H1 (cell line): Measurements from ENCODE around the gene BOK. TPM values are rescaled to one million over a fixed set of nuclear protein-coding genes. Genes with fewer than 3 reads are reported as not detected.

Experiments
- CTCF ChIA-PET: fragments of 300-600 bp; sonication (Branson Sonifier 250); formaldehyde crosslinking; loops from one replicate; lab custom pipeline; 2021; ENCODE audit not compliant: partially characterized antibody; lab: Charles Lee
- POLR2A ChIA-PET: fragments of 300-600 bp; sonication (Branson Sonifier 250); formaldehyde crosslinking; loops from one replicate; lab custom pipeline; 2021; ENCODE audit warnings: inconsistent platforms; ENCODE audit not compliant: partially characterized antibody; lab: Charles Lee
- DNase-seq, 2 experiments: peaks; one replicate each; pipeline versions ENCODE4 v3.0.0 to v3.0.0-alpha.2; 2010 to 2022; ENCODE audit warnings: low spot score in 2 of 2, low read depth in 1 of 2, mixed read lengths in 1 of 2
- FAIRE-seq: peaks from 2 replicates; lab custom pipeline; 2011; peaks lifted over from hg19 to GRCh38; lab: Jason Lieb, UNC
- H2AFZ ChIP-seq: 2 replicates; pipeline ENCODE4 v1.8.1; 2012; ENCODE audit warnings: low read length, inconsistent platforms
- H2AK5ac ChIP-seq: 2 replicates; pipeline ENCODE4 v1.6.1; 2013; ENCODE audit warnings: low read depth, low read length
- H2BK120ac ChIP-seq: replicated peaks from 2 replicates; pipeline ENCODE3; 2013; ENCODE audit warnings: low read depth, low read length, inconsistent platforms
- H2BK12ac ChIP-seq: 2 replicates; pipeline ENCODE4 v1.6.1; 2013; ENCODE audit warnings: low read depth, low read length
- H2BK15ac ChIP-seq: 2 replicates; pipeline ENCODE4 v1.6.1; 2013; ENCODE audit warnings: low read length
- H2BK20ac ChIP-seq: 2 replicates; pipeline ENCODE4 v1.6.1; 2013; ENCODE audit warnings: low read length
- H2BK5ac ChIP-seq: 2 replicates; pipeline ENCODE4 v1.6.1; 2013; ENCODE audit warnings: low read depth, low read length
- H3K14ac ChIP-seq: 2 replicates; pipeline ENCODE4 v1.6.1; 2013; ENCODE audit warnings: inconsistent platforms; ENCODE audit not compliant: insufficient read length
- H3K18ac ChIP-seq: 2 replicates; pipeline ENCODE4 v1.6.1; 2013; ENCODE audit warnings: low read length; ENCODE audit errors: extremely low read depth
- H3K23ac ChIP-seq: 2 replicates; pipeline ENCODE4 v1.6.1; 2013; ENCODE audit warnings: inconsistent platforms; ENCODE audit not compliant: insufficient read length
- H3K23me2 ChIP-seq: 2 replicates; pipeline ENCODE4 v1.6.1; 2013; ENCODE audit warnings: low read depth, low read length
- H3K27ac ChIP-seq: 2 replicates; pipeline ENCODE4 v1.6.1; 2011; ENCODE audit warnings: low read depth, low read length, inconsistent platforms
- H3K27me3 ChIP-seq, 4 experiments: replicated peaks in 1 of 4; 1 replicate in 1 of 4; 2 replicates in 3 of 4; pipeline versions ENCODE4 v1.6.1 to v1.8.1; 2011 to 2013; ENCODE audit warnings: low read length in 3 of 4, mild to moderate bottlenecking in 3 of 4, inconsistent platforms in 2 of 4, mixed read lengths in 2 of 4, moderate library complexity in 1 of 4; ENCODE audit not compliant: control insufficient read depth in 3 of 4, insufficient read depth in 3 of 4; ENCODE audit errors: extremely low read depth in 1 of 4
- H3K36me3 ChIP-seq, 4 experiments: 2 replicates each; pipeline versions ENCODE4 v1.6.1 to v1.8.1; 2011 to 2013; ENCODE audit warnings: mild to moderate bottlenecking in 4 of 4, low read length in 3 of 4, moderate library complexity in 2 of 4, control low read depth in 1 of 4, inconsistent platforms in 1 of 4; ENCODE audit not compliant: insufficient read depth in 4 of 4, control insufficient read depth in 2 of 4
- H3K4ac ChIP-seq: replicated peaks from 2 replicates; pipeline ENCODE3; 2013; ENCODE audit warnings: low read length, low read depth, mixed read lengths, inconsistent platforms; ENCODE audit not compliant: insufficient read length
- H3K4me1 ChIP-seq, 4 experiments: replicated peaks in 1 of 4; 1 replicate in 1 of 4; 2 replicates in 3 of 4; pipeline versions ENCODE4 v1.6.1 to v1.8.1; 2011 to 2013; ENCODE audit warnings: low read length in 3 of 4, inconsistent platforms in 2 of 4, mixed read lengths in 1 of 4; ENCODE audit not compliant: insufficient read depth in 4 of 4, control insufficient read depth in 3 of 4
- H3K4me2 ChIP-seq, 2 experiments: 2 replicates each; pipeline versions ENCODE4 v1.6.1 to v1.8.1; 2011 to 2013; ENCODE audit warnings: low read depth in 2 of 2, low read length in 2 of 2, control low read depth in 1 of 2, inconsistent platforms in 1 of 2, mild to moderate bottlenecking in 1 of 2; ENCODE audit not compliant: insufficient read depth in 1 of 2
- H3K4me3 ChIP-seq, 4 experiments: fragments of 200-600, 300-600 bp in 1 of 4; sonication (generic), shearing (Covaris generic), sonication (Bioruptor Twin) in 1 of 4; 2 replicates each; pipeline versions ENCODE4 v1.5.1 to v1.8.1; 2011 to 2016; ENCODE audit warnings: low read length in 4 of 4, low read depth in 3 of 4, control low read depth in 2 of 4, inconsistent platforms in 2 of 4, mild to moderate bottlenecking in 2 of 4, mixed read lengths in 1 of 4, moderate library complexity in 1 of 4; ENCODE audit not compliant: insufficient read depth in 2 of 4; ENCODE audit errors: extremely low read depth in 1 of 4
- H3K56ac ChIP-seq: replicated peaks from 2 replicates; pipeline ENCODE3; 2013; ENCODE audit warnings: low read depth, mild to moderate bottlenecking, mixed read lengths, low read length, inconsistent platforms; ENCODE audit not compliant: insufficient read length
- H3K79me1 ChIP-seq: 2 replicates; pipeline ENCODE4 v1.6.1; 2013; ENCODE audit warnings: low read depth, low read length, control low read depth
- H3K79me2 ChIP-seq, 2 experiments: 2 replicates each; pipeline versions ENCODE4 v1.6.1 to v1.8.1; 2012 to 2013; ENCODE audit warnings: low read length in 2 of 2, mild to moderate bottlenecking in 2 of 2, inconsistent platforms in 1 of 2; ENCODE audit not compliant: insufficient read depth in 2 of 2, control insufficient read depth in 1 of 2
- H3K9ac ChIP-seq, 4 experiments: replicated peaks in 1 of 4; 1 replicate in 1 of 4; 2 replicates in 3 of 4; pipeline versions ENCODE4 v1.6.1 to v1.8.1; 2011 to 2013; ENCODE audit warnings: low read depth in 3 of 4, low read length in 3 of 4, control low read depth in 2 of 4, mild to moderate bottlenecking in 2 of 4, moderate library complexity in 2 of 4, inconsistent platforms in 1 of 4; ENCODE audit errors: extremely low read depth in 1 of 4
- H3K9me3 ChIP-seq, 2 experiments: 2 replicates each; pipeline versions ENCODE4 v1.6.1 to v1.8.1; 2012 to 2013; ENCODE audit warnings: mild to moderate bottlenecking in 2 of 2, moderate library complexity in 2 of 2, control low read depth in 1 of 2, inconsistent platforms in 1 of 2, low read depth in 1 of 2, low read length in 1 of 2, mixed read lengths in 1 of 2; ENCODE audit not compliant: insufficient read depth in 2 of 2
- H4K20me1 ChIP-seq, 2 experiments: replicated peaks in 1 of 2; 2 replicates each; pipeline versions ENCODE3 to v1.8.1; 2011 to 2013; ENCODE audit warnings: inconsistent platforms in 2 of 2, low read length in 2 of 2, mild to moderate bottlenecking in 1 of 2; ENCODE audit not compliant: insufficient read depth in 2 of 2, control insufficient read depth in 1 of 2
- H4K5ac ChIP-seq: 2 replicates; pipeline ENCODE4 v1.6.1; 2013; ENCODE audit warnings: low read length, low read depth, mixed read lengths, inconsistent platforms; ENCODE audit not compliant: insufficient read length
- H4K8ac ChIP-seq: 2 replicates; pipeline ENCODE4 v1.8.0; 2013; ENCODE audit warnings: mild to moderate bottlenecking, moderate library complexity, low read length, inconsistent platforms; ENCODE audit not compliant: insufficient read depth; ENCODE audit errors: extremely low read depth
- H4K91ac ChIP-seq: replicated peaks from 2 replicates; pipeline ENCODE3; 2013; ENCODE audit warnings: low read length, mixed read lengths, inconsistent platforms; ENCODE audit not compliant: insufficient read length
- POLR2A ChIP-seq, 2 experiments: IDR thresholded peaks; 1 replicate in 1 of 2; 2 replicates in 1 of 2; pipeline ENCODE4 v1.6.1; 2011; ENCODE audit warnings: low read depth in 2 of 2, low read length in 2 of 2, mild to moderate bottlenecking in 2 of 2; ENCODE audit errors: control extremely low read depth in 1 of 2
- RAD21 ChIP-seq, 2 experiments: IDR thresholded peaks in 1 of 2; conservative IDR thresholded peaks in 1 of 2; 2 replicates each; pipeline ENCODE4 v1.6.1; 2011; ENCODE audit warnings: low read depth in 2 of 2, low read length in 2 of 2, improper control_type of control experiment in 1 of 2, inconsistent platforms in 1 of 2, mild to moderate bottlenecking in 1 of 2, moderate library complexity in 1 of 2
- WGBS, 2 experiments: shearing (Covaris generic) in 1 of 2; methylation state at CpG; one replicate each; pipeline versions ENCODE4 v1.1.6 to v1.1.7; 2013 to 2015; ENCODE audit warnings: low lambda C conversion rate in 2 of 2, mixed read lengths in 2 of 2, inconsistent platforms in 1 of 2, low coverage in 1 of 2, missing lambda C conversion rate in 1 of 2; ENCODE audit not compliant: insufficient replicate concordance in 2 of 2, insufficient coverage in 1 of 2, insufficient read length in 1 of 2; ENCODE audit errors: extremely low coverage in 1 of 2, missing lambda C conversion rate in 1 of 2; 5-methylcytosine and 5-hydroxymethylcytosine counted together
- polyA plus RNA-seq, 7 experiments: library from polyadenylated mRNA; depleted of rRNA in 3 of 7; stranded (reverse) in 5 of 7; unstranded in 2 of 7; fragments of >200 nt in 5 of 7; fragments of 200-250 nt in 2 of 7; gene quantifications; 1 replicate in 5 of 7; 2 replicates in 1 of 7; 4 replicates in 1 of 7; pipeline versions ENCODE4 v1.2.1 to v1.2.3, GENCODE V29; 2011 to 2013; ENCODE audit warnings: missing spikeins in 2 of 7, mixed read lengths in 2 of 7
- total RNA-seq: library from RNA; stranded (reverse); fragmentation: NEBNext Ultra II Directional; extraction: Animal tissue kit (Norgen Biotek cat#: 25700); gene quantifications from 2 replicates; pipeline ENCODE4 v1.2.1, GENCODE V29; 2021

BOK gene
- total and polyA plus RNA-seq, 2 of the 8 experiments (the other 6 are each of a cell fraction or from before 2014, with no cell fraction given), result 33.7 to 37.6 TPM

DNA sequence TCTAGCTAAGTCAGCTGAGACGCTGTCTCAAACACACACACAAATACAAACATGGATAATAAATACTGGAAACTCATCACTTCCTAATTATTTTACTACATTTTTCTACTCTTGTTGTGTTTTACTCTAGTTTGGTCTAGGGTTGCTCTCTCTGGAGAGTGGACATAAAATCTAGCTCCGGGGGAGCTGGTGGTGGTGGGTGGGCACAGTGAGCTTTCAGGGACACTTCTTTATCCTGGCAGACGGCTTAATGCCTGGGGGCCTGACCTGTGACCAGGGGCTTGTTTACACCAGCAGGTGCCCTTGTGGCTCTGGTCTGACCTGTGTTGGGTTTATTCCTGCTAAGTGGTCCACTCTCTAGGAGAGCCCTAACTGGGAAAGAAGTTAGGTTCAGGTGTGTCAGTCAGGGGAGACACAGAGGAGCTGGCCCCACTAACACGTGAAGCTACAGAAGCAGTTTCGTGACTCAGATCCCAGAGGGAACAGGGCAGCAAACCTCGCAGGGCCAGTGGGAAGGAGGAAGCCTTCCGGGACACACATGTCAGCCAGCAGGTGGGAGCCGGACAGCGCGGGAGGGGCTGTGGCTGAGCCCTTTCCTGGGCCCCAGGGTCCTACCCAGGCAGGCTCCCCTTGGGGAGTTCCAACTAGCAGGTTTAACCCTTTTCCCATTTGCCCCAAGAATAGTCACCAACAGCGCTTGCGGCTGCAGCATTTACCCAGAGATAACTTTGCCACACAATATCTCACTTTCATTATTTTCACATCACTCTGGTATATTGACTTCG is 22.5 kb upstream of the BOK start:
- CTCF ChIA-PET, result interaction anchor here (0.9 to 1.3 kb wide), 2 partner anchors 22 to 343 kb away, joined by 3 to 4 read pairs; no protein-coding TSS in a partner anchor
- Histone ChIP-seq H3K56ac (no peak overlapping the region), H2BK120ac (no peak overlapping the region), H2BK15ac (no peak overlapping the region), H3K4me3 (no peak overlapping the region), H2BK5ac (no peak overlapping the region), H2BK20ac (no peak overlapping the region), H3K23me2 (peaks cover 5% of the 10 kb centered on the region; the same call in 1 of the 2 replicates), H3K4me2 (no peak overlapping the region), H3K18ac (no peak overlapping the region), H4K91ac (no peak overlapping the region), H2AFZ (no peak overlapping the region), H4K8ac (no peak overlapping the region), H3K36me3 (no peaks in the 10 kb centered on the region), H2AK5ac (no peak overlapping the region), H3K27ac (no peak overlapping the region), H3K14ac (no peak overlapping the region), H3K9ac (no peak overlapping the region), H4K5ac (no peak overlapping the region), H3K4ac (no peak overlapping the region), H3K79me1 (no peaks in the 10 kb centered on the region), H3K4me1 (peaks cover 3 to 5% (median 4%) of the 10 kb centered on the region in 4 experiments), H3K79me2 (no peaks in the 10 kb centered on the region), H2BK12ac (no peak overlapping the region), H3K23ac (no peak overlapping the region), H3K9me3 (no peaks in the 10 kb centered on the region), H4K20me1 (no peaks in the 10 kb centered on the region), H3K27me3 (peaks cover 0 to 12% (median 9%) of the 10 kb centered on the region in 4 experiments; a peak in 6 of 7 replicates)
- no peak for TF ChIP-seq RAD21 (IDR thresholded peaks at IDR 0.05 in 1 of 2, conservative IDR thresholded peaks at IDR 0.05 in 1 of 2; ENCODE audit: low read depth in 2 of 2, low read length in 2 of 2)
- TF ChIP-seq POLR2A (IDR thresholded peaks at IDR 0.05; ENCODE audit: control extremely low read depth in 1 of 2, low read depth in 2 of 2, low read length in 2 of 2), result no peak
- POLR2A ChIA-PET, result interaction anchor here (0.7 kb wide), 1 partner anchor 174 kb away, joined by 3 read pairs; no protein-coding TSS in a partner anchor
- DNase-seq, result no peak
- 87% methylated on average over 13 of the region's 13 CpGs; no CpG with 5 or more reads in 1 of the 2 experiments for WGBS, 2 experiments
- FAIRE-seq, result no peak
